Measurements from ENCODE around the gene RNU2-63P. TPM values are rescaled to one million over a fixed set of nuclear protein-coding genes. Genes with fewer than 3 reads are reported as not detected.
"Not testable (repeated sequence)": the region's sequence is repeated elsewhere in the genome, so short reads cannot be mapped to it uniquely, and the experiment has no call there.

RNU2-63P gene
- total and polyA plus RNA-seq, 4 experiments from 2014 or later: 4.3 to 7.0 TPM; not detected in 2

- H3K27ac ChIP-seq (ENCODE audit: low read depth, low read length); H3K36me3 ChIP-seq (ENCODE audit: insufficient read depth, low read length); H3K27me3 Mint-ChIP-seq; H3K9me3 Mint-ChIP-seq; CTCF ChIA-PET (ENCODE audit: partially characterized antibody); H3K27me3 ChIP-seq (ENCODE audit: insufficient read depth, low read length); H3K9me3 ChIP-seq (ENCODE audit: control insufficient read depth in 1 of 2, low read length in 2 of 2); DNase-seq; H3K36me3 Mint-ChIP-seq; H3K4me3 ChIP-seq (ENCODE audit: low read length in 2 of 2); intact Hi-C loops (cut with micrococcal nuclease): not testable (repeated sequence)
- peak overlapping the region in 2 of 7 donors; percentile 85 to 99 for H3K27ac Mint-ChIP-seq
- POLR2A ChIA-PET (ENCODE audit: partially characterized antibody): interaction anchor here (1.1 kb wide), 1 partner anchor 8 kb away, joined by 3 read pairs; no protein-coding TSS in a partner anchor
- H3K4me1 Mint-ChIP-seq: peaks cover 13 to 26% (median 19%) of the 10 kb centered on the region in 4 donors
- H3K4me1 ChIP-seq (ENCODE audit: insufficient read depth, low read length): peaks cover 12% of the 10 kb centered on the region
- peak overlapping the region in 5 of 8 donors; percentile 97 to 100 (median 99) for H3K4me3 Mint-ChIP-seq
Observed at GRCh38 chr2:88018077-88018805, 1.9 kb upstream of the RNU2-63P start.

GRCh38 chr2:88017780-88018038, 1.4 kb upstream of the RNU2-63P start:
- H3K27me3 ChIP-seq (ENCODE audit: insufficient read depth, low read length); H3K4me3 ChIP-seq (ENCODE audit: low read length in 2 of 2); H3K36me3 Mint-ChIP-seq; H3K9me3 Mint-ChIP-seq; H3K36me3 ChIP-seq (ENCODE audit: insufficient read depth, low read length); H3K27ac ChIP-seq (ENCODE audit: low read depth, low read length); DNase-seq; H3K9me3 ChIP-seq (ENCODE audit: control insufficient read depth in 1 of 2, low read length in 2 of 2); H3K27me3 Mint-ChIP-seq; CTCF ChIA-PET (ENCODE audit: partially characterized antibody): not testable (repeated sequence)
- POLR2A ChIA-PET (ENCODE audit: partially characterized antibody): interaction anchor here (1.1 kb wide), 1 partner anchor 8 kb away, joined by 3 read pairs; no protein-coding TSS in a partner anchor
- Mint-ChIP-seq H3K27ac (peak overlapping the region in 4 of 7 donors; percentile 39 to 99 (median 82)), H3K4me3 (peak overlapping the region; percentile 97 to 100 (median 98)), H3K4me1 (peaks cover 13 to 26% (median 19%) of the 10 kb centered on the region in 4 donors)
- intact Hi-C loops (cut with micrococcal nuclease): loop anchor here (1.0 kb wide), 1 partner anchor 38 kb away; the partner anchor contains the start of gene KRCC1
- peaks cover 12% of the 10 kb centered on the region for H3K4me1 ChIP-seq (ENCODE audit: insufficient read depth, low read length)

- Mint-ChIP-seq H3K9me3 (no peaks in the 10 kb centered on the region), H3K27me3 (no peaks in the 10 kb centered on the region), H3K27ac (peak overlapping the region; percentile 99 to 100 (median 99)), H3K4me1 (peaks cover 13 to 26% (median 19%) of the 10 kb centered on the region in 4 donors), H3K4me3 (peak overlapping the region; percentile 97 to 100 (median 98)), H3K36me3 (peaks cover 0 to 6% of the 10 kb centered on the region in 2 donors)
- H3K9me3 ChIP-seq (ENCODE audit: control insufficient read depth in 1 of 2, low read length in 2 of 2): no peaks in the 10 kb centered on the region
- peak in 2 of 5 donors; percentile 69 to 81 for DNase-seq
- POLR2A ChIA-PET (ENCODE audit: partially characterized antibody): interaction anchor here (1.0 to 2.5 kb wide), 7 partner anchors 9 to 611 kb away, joined by 3 to 8 read pairs (median 4); partner anchors contain the start of gene THNSL2
- H3K27ac ChIP-seq (ENCODE audit: low read depth, low read length): peak overlapping the region; percentile 87
- CTCF ChIA-PET (ENCODE audit: partially characterized antibody): interaction anchor here (1.1 kb wide), 1 partner anchor 15 kb away, joined by 5 read pairs; no protein-coding TSS in a partner anchor
- intact Hi-C loops (cut with micrococcal nuclease): loop anchor here (1.0 kb wide), 1 partner anchor 38 kb away; the partner anchor contains the start of gene KRCC1
- no peaks in the 10 kb centered on the region for H3K36me3 ChIP-seq (ENCODE audit: insufficient read depth, low read length)
- no peaks in the 10 kb centered on the region for H3K27me3 ChIP-seq (ENCODE audit: insufficient read depth, low read length)
- peak overlapping the region; percentile 88 to 97 for H3K4me3 ChIP-seq (ENCODE audit: low read length in 2 of 2)
- peaks cover 12% of the 10 kb centered on the region for H3K4me1 ChIP-seq (ENCODE audit: insufficient read depth, low read length)
Observed at GRCh38 chr2:88016960-88017779, 823 bp upstream of the RNU2-63P start.

GRCh38 chr2:88011011-88011410, 5.3 kb downstream of the RNU2-63P start:
- POLR2A ChIA-PET (ENCODE audit: partially characterized antibody): no interaction called here
- Histone ChIP-seq H3K9me3 (ENCODE audit: control insufficient read depth in 1 of 2, low read length in 2 of 2) (no peaks in the 10 kb centered on the region), H3K27ac (ENCODE audit: low read depth, low read length) (no peak overlapping the region), H3K4me3 (ENCODE audit: low read length in 2 of 2) (no peak overlapping the region), H3K36me3 (ENCODE audit: insufficient read depth, low read length) (no peaks in the 10 kb centered on the region), H3K4me1 (ENCODE audit: insufficient read depth, low read length) (peaks cover 3% of the 10 kb centered on the region), H3K27me3 (ENCODE audit: insufficient read depth, low read length) (no peaks in the 10 kb centered on the region)
- Mint-ChIP-seq H3K9me3 (no peaks in the 10 kb centered on the region), H3K27me3 (no peaks in the 10 kb centered on the region), H3K27ac (no peak overlapping the region), H3K4me1 (peaks cover 3 to 10% (median 5%) of the 10 kb centered on the region in 4 donors), H3K36me3 (no peaks in the 10 kb centered on the region), H3K4me3 (no peak overlapping the region)
- CTCF ChIA-PET (ENCODE audit: partially characterized antibody): interaction anchor here (1.4 to 1.7 kb wide), 2 partner anchors 9 to 13 kb away, joined by 4 to 6 read pairs; no protein-coding TSS in a partner anchor
- intact Hi-C loops (cut with micrococcal nuclease): no loop called here
- no peak for DNase-seq

GRCh38 chr2:88010136-88010535, 6.2 kb downstream of the RNU2-63P start:
- no peaks in the 10 kb centered on the region for H3K9me3 ChIP-seq (ENCODE audit: control insufficient read depth in 1 of 2, low read length in 2 of 2)
- ChIA-PET CTCF (ENCODE audit: partially characterized antibody) (interaction anchor here (1.4 to 1.7 kb wide), 2 partner anchors 8 to 12 kb away, joined by 4 to 6 read pairs; no protein-coding TSS in a partner anchor), POLR2A (ENCODE audit: partially characterized antibody) (no interaction called here)
- H3K9me3 Mint-ChIP-seq: no peaks in the 10 kb centered on the region
- intact Hi-C loops (cut with micrococcal nuclease): no loop called here
- H3K27me3 ChIP-seq (ENCODE audit: insufficient read depth, low read length): no peaks in the 10 kb centered on the region
- DNase-seq: no peak
- no peaks in the 10 kb centered on the region for H3K4me1 ChIP-seq (ENCODE audit: insufficient read depth, low read length)
- no peaks in the 10 kb centered on the region for H3K27me3 Mint-ChIP-seq
- no peaks in the 10 kb centered on the region for H3K36me3 Mint-ChIP-seq
- peaks cover 1 to 5% (median 4%) of the 10 kb centered on the region in 4 donors for H3K4me1 Mint-ChIP-seq
- H3K27ac Mint-ChIP-seq: no peak overlapping the region
- H3K36me3 ChIP-seq (ENCODE audit: insufficient read depth, low read length): no peaks in the 10 kb centered on the region
- H3K4me3 ChIP-seq (ENCODE audit: low read length in 2 of 2): no peak overlapping the region
- no peak overlapping the region for H3K27ac ChIP-seq (ENCODE audit: low read depth, low read length)
- no peak overlapping the region for H3K4me3 Mint-ChIP-seq

GRCh38 chr2:88006912-88007439, 9.4 kb downstream of the RNU2-63P start:
- Mint-ChIP-seq H3K9me3 (no peaks in the 10 kb centered on the region), H3K27ac (no peak overlapping the region), H3K36me3 (no peaks in the 10 kb centered on the region), H3K27me3 (no peaks in the 10 kb centered on the region), H3K4me1 (peaks cover 0 to 1% (median under 1%) of the 10 kb centered on the region in 4 donors), H3K4me3 (no peak overlapping the region)
- intact Hi-C loops (cut with micrococcal nuclease): no loop called here
- ChIA-PET CTCF (ENCODE audit: partially characterized antibody) (interaction anchor here (1.0 kb wide), 1 partner anchor 54 kb away, joined by 3 read pairs; no protein-coding TSS in a partner anchor), POLR2A (ENCODE audit: partially characterized antibody) (no interaction called here)
- H3K4me1 ChIP-seq (ENCODE audit: insufficient read depth, low read length): peaks cover 1% of the 10 kb centered on the region
- H3K27ac ChIP-seq (ENCODE audit: low read depth, low read length): no peak overlapping the region
- no peaks in the 10 kb centered on the region for H3K36me3 ChIP-seq (ENCODE audit: insufficient read depth, low read length)
- no peak for DNase-seq
- H3K4me3 ChIP-seq (ENCODE audit: low read length in 2 of 2): no peak overlapping the region
- H3K27me3 ChIP-seq (ENCODE audit: insufficient read depth, low read length): no peaks in the 10 kb centered on the region
- no peaks in the 10 kb centered on the region for H3K9me3 ChIP-seq (ENCODE audit: control insufficient read depth in 1 of 2, low read length in 2 of 2)

- Mint-ChIP-seq H3K36me3 (no peaks in the 10 kb centered on the region), H3K27ac (no peak overlapping the region), H3K9me3 (no peaks in the 10 kb centered on the region), H3K27me3 (no peaks in the 10 kb centered on the region), H3K4me3 (no peak overlapping the region), H3K4me1 (peaks cover 2 to 7% (median 5%) of the 10 kb centered on the region in 4 donors)
- intact Hi-C loops (cut with micrococcal nuclease): no loop called here
- DNase-seq: no peak
- ChIA-PET POLR2A (ENCODE audit: partially characterized antibody) (no interaction called here), CTCF (ENCODE audit: partially characterized antibody) (no interaction called here)
- no peaks in the 10 kb centered on the region for H3K9me3 ChIP-seq (ENCODE audit: control insufficient read depth in 1 of 2, low read length in 2 of 2)
- H3K4me3 ChIP-seq (ENCODE audit: low read length in 2 of 2): no peak overlapping the region
- no peak overlapping the region for H3K27ac ChIP-seq (ENCODE audit: low read depth, low read length)
- peaks cover 7% of the 10 kb centered on the region for H3K4me1 ChIP-seq (ENCODE audit: insufficient read depth, low read length)
- H3K27me3 ChIP-seq (ENCODE audit: insufficient read depth, low read length): no peaks in the 10 kb centered on the region
- H3K36me3 ChIP-seq (ENCODE audit: insufficient read depth, low read length): no peaks in the 10 kb centered on the region
Observed at GRCh38 chr2:88005776-88006175, 10.6 kb downstream of the RNU2-63P start.

Data from CD4-positive, alpha-beta memory T cell (primary cell).